ENCODE data around the gene HIVEP3.

The HIVEP3 gene

GRCh38 chr1:41497461-41498030, 421.2 kb downstream of the HIVEP3 start:
- Histone ChIP-seq H3K79me2 (ENCODE audit: low read length) (no peaks in the 10 kb centered on the region), H3F3A (ENCODE audit: insufficient read depth, low read length) (no peaks in the 10 kb centered on the region), H3K4me2 (ENCODE audit: low read depth, low read length) (no peak overlapping the region), H2AFZ (ENCODE audit: low read length) (no peak overlapping the region), H3K36me3 (replicated peaks; ENCODE audit: insufficient read depth, low read length) (no peaks in the 10 kb centered on the region), H3K9me3 (replicated peaks; ENCODE audit: insufficient read depth, low read length) (no peaks in the 10 kb centered on the region), H4K20me1 (ENCODE audit: insufficient read depth, low read length) (no peaks in the 10 kb centered on the region), H3K9ac (ENCODE audit: low read length) (no peak overlapping the region), H3K9me2 (replicated peaks; ENCODE audit: insufficient read depth, low read length) (no peaks in the 10 kb centered on the region), H3K4me3 (ENCODE audit: low read length) (no peak overlapping the region), H3K4me1 (ENCODE audit: low read length) (0 out of 2 replicates have a peak, but pooled peaks cover 8% of the 10 kb centered on the region), H3K27me3 (replicated peaks; ENCODE audit: insufficient read depth, low read length) (no peaks in the 10 kb centered on the region), H3K27ac (ENCODE audit: low read length) (no peak overlapping the region)
- no peak for DNase-seq
- TF ChIP-seq CTCF (IDR thresholded peaks at IDR 0.05; ENCODE audit: low read length) (no peak), EZH2 (optimal IDR thresholded peaks at IDR 0.05; ENCODE audit: low read depth, low read length) (no peak), EZH2phosphoT487 (IDR thresholded peaks at IDR 0.05; ENCODE audit: low read length) (no peak)

GRCh38 chr1:41497056-41497440, 421.7 kb downstream of the HIVEP3 start:
- Histone ChIP-seq H2AFZ (ENCODE audit: low read length) (no peak overlapping the region), H3K9ac (ENCODE audit: low read length) (no peak overlapping the region), H3K4me1 (ENCODE audit: low read length) (0 out of 2 replicates have a peak, but pooled peaks cover 8% of the 10 kb centered on the region), H3K4me3 (ENCODE audit: low read length) (no peak overlapping the region), H3K79me2 (ENCODE audit: low read length) (no peaks in the 10 kb centered on the region), H3K9me3 (replicated peaks; ENCODE audit: insufficient read depth, low read length) (no peaks in the 10 kb centered on the region), H4K20me1 (ENCODE audit: insufficient read depth, low read length) (no peaks in the 10 kb centered on the region), H3K36me3 (replicated peaks; ENCODE audit: insufficient read depth, low read length) (no peaks in the 10 kb centered on the region), H3K4me2 (ENCODE audit: low read depth, low read length) (no peak overlapping the region), H3K9me2 (replicated peaks; ENCODE audit: insufficient read depth, low read length) (no peaks in the 10 kb centered on the region), H3K27ac (ENCODE audit: low read length) (no peak overlapping the region), H3K27me3 (replicated peaks; ENCODE audit: insufficient read depth, low read length) (no peaks in the 10 kb centered on the region), H3F3A (ENCODE audit: insufficient read depth, low read length) (no peaks in the 10 kb centered on the region)
- DNase-seq, result no peak
- TF ChIP-seq CTCF (IDR thresholded peaks at IDR 0.05; ENCODE audit: low read length), result no peak
- TF ChIP-seq EZH2 (optimal IDR thresholded peaks at IDR 0.05; ENCODE audit: low read depth, low read length), result no peak
- no peak for TF ChIP-seq EZH2phosphoT487 (IDR thresholded peaks at IDR 0.05; ENCODE audit: low read length)

- peak; percentile 52 for DNase-seq
- Histone ChIP-seq H3K9ac (ENCODE audit: low read length) (peak overlapping the region; percentile 22; the same call in 1 of the 2 replicates), H3K9me2 (replicated peaks; ENCODE audit: insufficient read depth, low read length) (no peaks in the 10 kb centered on the region), H3K27ac (ENCODE audit: low read length) (no peak overlapping the region), H2AFZ (ENCODE audit: low read length) (peak overlapping the region; percentile 74), H3K4me2 (ENCODE audit: low read depth, low read length) (peak overlapping the region; percentile 62), H3F3A (ENCODE audit: insufficient read depth, low read length) (no peaks in the 10 kb centered on the region), H3K36me3 (replicated peaks; ENCODE audit: insufficient read depth, low read length) (no peaks in the 10 kb centered on the region), H4K20me1 (ENCODE audit: insufficient read depth, low read length) (no peaks in the 10 kb centered on the region), H3K79me2 (ENCODE audit: low read length) (no peaks in the 10 kb centered on the region), H3K27me3 (replicated peaks; ENCODE audit: insufficient read depth, low read length) (no peaks in the 10 kb centered on the region), H3K4me1 (ENCODE audit: low read length) (0 out of 2 replicates have a peak, but pooled peaks cover 8% of the 10 kb centered on the region), H3K4me3 (ENCODE audit: low read length) (peak overlapping the region; percentile 50), H3K9me3 (replicated peaks; ENCODE audit: insufficient read depth, low read length) (no peaks in the 10 kb centered on the region)
- no peak for TF ChIP-seq EZH2phosphoT487 (IDR thresholded peaks at IDR 0.05; ENCODE audit: low read length)
- TF ChIP-seq EZH2 (optimal IDR thresholded peaks at IDR 0.05; ENCODE audit: low read depth, low read length), result no peak
Observed at GRCh38 chr1:41496080-41497055, 422.4 kb downstream of the HIVEP3 start.
